ENCODE data around the gene RAB35. TPM values are rescaled to one million over a fixed set of nuclear protein-coding genes. Genes with fewer than 3 reads are reported as not detected.

Gene RAB35
- polyA plus RNA-seq, 1 donor: 37.0 TPM

GRCh38 chr12:120136093-120136770 is 19.7 kb upstream of the RAB35 start:
- DNase-seq: no peak

- no peak for DNase-seq
Observed at GRCh38 chr12:120134307-120134980, 17.9 kb upstream of the RAB35 start.

DNA sequence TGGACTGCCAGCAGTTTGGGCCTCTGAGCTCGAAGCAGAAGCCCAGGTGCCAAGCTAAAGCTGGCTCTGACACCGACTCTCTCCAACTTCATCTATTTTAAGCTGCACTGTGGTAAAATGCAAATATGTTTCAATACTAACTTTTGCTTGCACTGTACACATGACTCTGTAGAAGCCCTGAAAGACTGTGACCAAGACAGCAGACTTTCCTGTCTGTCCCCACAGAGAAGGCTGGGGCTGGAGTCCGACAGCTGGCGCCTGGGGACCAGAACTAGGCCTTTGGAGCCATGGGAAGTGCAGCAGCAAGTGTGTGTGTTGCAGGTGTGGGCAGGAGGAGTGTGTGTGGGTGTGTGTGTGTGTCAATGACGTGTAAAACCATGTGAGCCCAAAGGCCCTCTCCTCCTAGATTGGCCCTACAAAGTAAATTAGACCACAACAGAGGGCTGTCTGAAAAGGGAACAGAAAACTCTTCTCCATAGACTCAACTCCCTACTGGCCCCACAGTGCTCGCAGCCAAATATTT is 16.4 kb upstream of the RAB35 start:
- no peak for DNase-seq

- DNase-seq: no peak
Observed at GRCh38 chr12:120132054-120132836, 15.7 kb upstream of the RAB35 start.

GRCh38 chr12:120131116-120131515 is 14.6 kb upstream of the RAB35 start:
- no peak for DNase-seq

GRCh38 chr12:120130011-120130410 is 13.5 kb upstream of the RAB35 start:
- no peak for DNase-seq

GRCh38 chr12:120126635-120127005 is 10.1 kb upstream of the RAB35 start:
- DNase-seq: peak; percentile 25

GRCh38 chr12:120125792-120126634 is 9.5 kb upstream of the RAB35 start:
- no peak for DNase-seq

DNA sequence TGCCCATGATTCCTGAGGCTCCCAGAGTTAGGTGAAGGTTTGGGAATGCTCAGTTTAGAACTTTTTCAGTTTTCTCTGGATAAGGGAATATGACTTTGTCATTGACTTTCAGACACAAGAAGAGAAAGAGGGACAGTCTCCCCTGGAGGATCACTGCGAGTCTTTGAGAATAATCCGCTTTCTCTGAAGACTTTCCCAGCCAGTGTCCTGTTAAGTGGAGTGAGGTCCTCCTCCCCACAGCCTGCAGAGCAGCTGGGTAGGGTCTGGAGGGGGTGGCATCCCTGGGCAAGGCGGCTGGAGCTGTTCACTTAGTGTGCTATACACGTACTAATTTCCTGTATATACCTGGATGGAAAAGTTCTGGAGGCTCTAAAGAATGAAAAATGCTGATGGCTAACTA is 8.5 kb upstream of the RAB35 start:
- no peak for DNase-seq

DNA sequence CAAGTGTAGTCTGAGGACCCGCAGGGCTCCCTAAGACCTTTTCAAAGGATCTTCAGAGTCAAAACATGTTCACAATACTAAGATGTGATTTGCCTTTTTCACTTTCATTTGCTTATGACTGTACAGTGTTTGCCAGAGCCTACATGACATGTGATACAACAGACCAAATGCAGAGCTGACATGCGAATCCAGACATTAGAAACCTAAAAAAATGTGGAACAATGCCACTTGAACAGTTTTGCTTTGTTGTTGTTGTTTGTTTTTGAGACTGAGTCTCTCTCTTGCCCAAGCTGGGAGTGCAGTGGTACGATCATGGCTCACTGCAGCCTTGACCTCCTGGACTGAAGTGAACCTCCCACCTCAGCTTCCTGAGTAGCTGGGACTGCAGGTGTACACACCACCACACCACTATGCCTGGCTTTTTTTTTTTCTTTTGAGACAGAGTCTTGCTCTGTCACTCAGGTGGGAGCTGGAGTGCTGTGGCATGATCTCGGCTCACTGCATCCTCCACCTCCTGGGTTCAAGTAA is 5.3 kb upstream of the RAB35 start:
- DNase-seq: no peak

- no peak for DNase-seq
Observed at GRCh38 chr12:120121343-120121742, 4.8 kb upstream of the RAB35 start.

- DNase-seq: no peak
Observed at GRCh38 chr12:120119271-120119973, 2.9 kb upstream of the RAB35 start.

- no peak for DNase-seq
Observed at GRCh38 chr12:120118321-120119061, 1.9 kb upstream of the RAB35 start.

DNA sequence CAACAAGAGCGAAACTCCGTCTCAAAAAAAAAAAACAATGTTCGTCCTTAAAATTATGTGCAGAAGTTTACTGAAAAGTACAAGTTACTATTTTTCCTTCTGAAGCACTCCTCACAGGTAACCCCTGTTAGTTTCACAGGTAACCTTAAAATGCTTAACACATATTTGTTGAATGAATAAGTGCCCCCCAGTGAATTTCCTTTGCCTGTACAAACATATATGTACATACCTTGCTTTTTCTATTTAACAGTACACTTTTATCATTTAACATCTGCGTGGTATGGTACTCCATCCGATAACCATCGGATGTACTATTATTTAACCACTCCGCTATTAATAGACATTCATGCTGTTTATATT is 1.4 kb upstream of the RAB35 start:
- DNase-seq: no peak

- DNase-seq: peak; percentile 92
Observed at GRCh38 chr12:120116792-120117651, 469 bp upstream of the RAB35 start.

- no peak for DNase-seq
Observed at GRCh38 chr12:120115692-120116440, 687 bp downstream of the RAB35 start.

DNA sequence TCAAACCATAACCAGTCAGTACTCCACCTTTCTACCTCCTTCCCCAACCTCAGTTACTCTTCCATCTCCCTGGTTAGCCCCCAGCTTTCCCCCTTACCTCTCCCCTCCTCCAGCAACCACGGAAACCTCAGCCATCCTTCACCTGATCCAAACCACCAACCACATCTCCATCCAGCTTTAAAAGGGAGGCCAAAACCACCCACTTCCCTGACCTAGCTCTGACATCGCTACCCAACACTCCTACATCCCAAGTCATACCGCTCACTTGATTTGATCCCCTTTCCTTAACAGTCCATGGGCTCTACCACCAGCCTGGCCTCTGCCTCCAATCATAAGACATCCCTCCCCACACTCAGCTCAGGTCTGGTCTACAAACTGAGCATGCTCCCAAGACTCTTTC is 1.5 kb downstream of the RAB35 start:
- DNase-seq: no peak
